Gastroesophageal sphincter (tissue), 4 donors: ENCODE results near the gene LDLRAD4. TPM values are rescaled to one million over a fixed set of nuclear protein-coding genes. Genes with fewer than 3 reads are reported as not detected.

Experiments
- ATAC-seq: fragments of 150-250 bp; one replicate; pipeline ENCODE4 v1.9.1; 2016; ENCODE audit warnings: mild to moderate bottlenecking, moderate library complexity
- H3K27ac ChIP-seq, 4 donors: fragments of 200-600 bp; sonication (generic) in 3 of 4; 1 replicate in 3 of 4; 2 replicates in 1 of 4; pipeline ENCODE4 v1.5.1; 2016 to 2019
- H3K27me3 ChIP-seq: fragments of 200-600 bp; sonication (generic); one replicate; pipeline ENCODE4 v1.5.1; 2019
- H3K36me3 ChIP-seq, 2 donors: fragments of 200-600 bp; sonication (generic); one replicate each; pipeline ENCODE4 v1.5.1; 2019; ENCODE audit warnings: control low read depth in 1 of 2
- H3K4me1 ChIP-seq, 3 donors: fragments of 200-600 bp; sonication (generic); 1 replicate in 2 of 3; 2 replicates in 1 of 3; pipeline ENCODE4 v1.5.1; 2016 to 2019; ENCODE audit warnings: control low read depth in 2 of 3
- H3K4me3 ChIP-seq, 2 donors: fragments of 200-600 bp; sonication (generic); one replicate each; pipeline ENCODE4 v1.5.1; 2019; ENCODE audit warnings: mild to moderate bottlenecking in 1 of 2, moderate library complexity in 1 of 2
- H3K9me3 ChIP-seq, 3 donors: fragments of 200-600 bp; sonication (generic); one replicate each; pipeline ENCODE4 v1.5.1; 2017 to 2019; ENCODE audit warnings: control low read depth in 2 of 3
- EP300 ChIP-seq: sonication (generic); formaldehyde crosslinking; IDR thresholded peaks from one replicate; pipeline ENCODE4 v1.6.1; 2017; ENCODE audit warnings: antibody characterized with exemption, mild to moderate bottlenecking
- POLR2A ChIP-seq, 2 donors: fragments of 450-650 bp; IDR thresholded peaks; one replicate each; pipeline ENCODE4 v1.6.1; 2017; ENCODE audit warnings: antibody characterized with exemption in 2 of 2, mild to moderate bottlenecking in 2 of 2, moderate library complexity in 1 of 2
- POLR2AphosphoS5 ChIP-seq: sonication (generic); formaldehyde crosslinking; IDR thresholded peaks from one replicate; pipeline ENCODE4 v1.6.1; 2017; ENCODE audit warnings: antibody characterized with exemption
- WGBS, 2 donors: methylation state at CpG; one replicate each; pipeline ENCODE4 v1.1.5; 2018; ENCODE audit warnings: low coverage in 1 of 2; 5-methylcytosine and 5-hydroxymethylcytosine counted together
- total RNA-seq, 4 donors: library from RNA; depleted of rRNA; stranded (reverse); fragments of >200 nt; gene quantifications; one replicate each; pipeline ENCODE4 v1.1.0, GENCODE V29; 2016
- TF ChIP-seq, protein P1 (sequence below), 4 experiments: fragments of 200-600 bp in 2 of 4; fragments of 450-650 bp in 2 of 4; sonication (generic) in 1 of 4; IDR thresholded peaks; one replicate each; pipeline ENCODE4 v1.5.1; 2017 to 2019; ENCODE audit warnings: antibody characterized with exemption in 4 of 4, mild to moderate bottlenecking in 2 of 4, moderate library complexity in 2 of 4

Gene LDLRAD4
- total RNA-seq, 4 donors from 2014 or later = 28.1 to 85.9 (median 55.2) TPM

DNA sequence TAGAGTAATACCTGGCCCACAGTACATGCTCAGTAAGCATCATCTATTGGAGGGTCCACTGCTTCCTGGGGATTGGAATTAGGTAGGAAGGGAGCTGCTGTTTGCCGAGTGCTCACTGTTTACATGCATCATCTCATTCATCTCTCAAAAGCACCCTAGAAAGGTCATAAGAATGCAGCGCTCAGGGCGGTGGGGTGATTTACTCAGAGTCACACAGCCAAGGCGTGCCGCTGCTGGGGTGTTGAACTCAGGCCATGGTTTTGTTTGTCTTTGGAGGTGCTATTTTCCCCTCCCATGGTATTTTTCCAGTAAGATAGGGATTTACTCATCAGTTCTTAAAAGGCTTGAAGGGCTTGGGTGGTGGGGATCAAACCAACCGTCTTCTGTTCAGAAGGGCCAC lies 227.5 kb downstream of the LDLRAD4 start:
- Histone ChIP-seq H3K4me1 (peaks cover 0 to 46% (median 12%) of the 10 kb centered on the region in 3 donors), H3K27ac (no peak overlapping the region), H3K9me3 (no peaks in the 10 kb centered on the region), H3K36me3 (no peaks in the 10 kb centered on the region), H3K4me3 (no peak overlapping the region), H3K27me3 (no peaks in the 10 kb centered on the region)
- 94% methylated on average over 2 of the region's 6 CpGs; no CpG with 5 or more reads in 1 of the 2 donors for WGBS, 2 donors
- TF ChIP-seq, protein P1, sequence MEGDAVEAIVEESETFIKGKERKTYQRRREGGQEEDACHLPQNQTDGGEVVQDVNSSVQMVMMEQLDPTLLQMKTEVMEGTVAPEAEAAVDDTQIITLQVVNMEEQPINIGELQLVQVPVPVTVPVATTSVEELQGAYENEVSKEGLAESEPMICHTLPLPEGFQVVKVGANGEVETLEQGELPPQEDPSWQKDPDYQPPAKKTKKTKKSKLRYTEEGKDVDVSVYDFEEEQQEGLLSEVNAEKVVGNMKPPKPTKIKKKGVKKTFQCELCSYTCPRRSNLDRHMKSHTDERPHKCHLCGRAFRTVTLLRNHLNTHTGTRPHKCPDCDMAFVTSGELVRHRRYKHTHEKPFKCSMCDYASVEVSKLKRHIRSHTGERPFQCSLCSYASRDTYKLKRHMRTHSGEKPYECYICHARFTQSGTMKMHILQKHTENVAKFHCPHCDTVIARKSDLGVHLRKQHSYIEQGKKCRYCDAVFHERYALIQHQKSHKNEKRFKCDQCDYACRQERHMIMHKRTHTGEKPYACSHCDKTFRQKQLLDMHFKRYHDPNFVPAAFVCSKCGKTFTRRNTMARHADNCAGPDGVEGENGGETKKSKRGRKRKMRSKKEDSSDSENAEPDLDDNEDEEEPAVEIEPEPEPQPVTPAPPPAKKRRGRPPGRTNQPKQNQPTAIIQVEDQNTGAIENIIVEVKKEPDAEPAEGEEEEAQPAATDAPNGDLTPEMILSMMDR (IDR thresholded peaks at IDR 0.05) = no peak
- TF ChIP-seq EP300 = no peak
- TF ChIP-seq POLR2A (IDR thresholded peaks at IDR 0.05) = no peak
- TF ChIP-seq POLR2AphosphoS5 = no peak
- ATAC-seq = no peak

DNA sequence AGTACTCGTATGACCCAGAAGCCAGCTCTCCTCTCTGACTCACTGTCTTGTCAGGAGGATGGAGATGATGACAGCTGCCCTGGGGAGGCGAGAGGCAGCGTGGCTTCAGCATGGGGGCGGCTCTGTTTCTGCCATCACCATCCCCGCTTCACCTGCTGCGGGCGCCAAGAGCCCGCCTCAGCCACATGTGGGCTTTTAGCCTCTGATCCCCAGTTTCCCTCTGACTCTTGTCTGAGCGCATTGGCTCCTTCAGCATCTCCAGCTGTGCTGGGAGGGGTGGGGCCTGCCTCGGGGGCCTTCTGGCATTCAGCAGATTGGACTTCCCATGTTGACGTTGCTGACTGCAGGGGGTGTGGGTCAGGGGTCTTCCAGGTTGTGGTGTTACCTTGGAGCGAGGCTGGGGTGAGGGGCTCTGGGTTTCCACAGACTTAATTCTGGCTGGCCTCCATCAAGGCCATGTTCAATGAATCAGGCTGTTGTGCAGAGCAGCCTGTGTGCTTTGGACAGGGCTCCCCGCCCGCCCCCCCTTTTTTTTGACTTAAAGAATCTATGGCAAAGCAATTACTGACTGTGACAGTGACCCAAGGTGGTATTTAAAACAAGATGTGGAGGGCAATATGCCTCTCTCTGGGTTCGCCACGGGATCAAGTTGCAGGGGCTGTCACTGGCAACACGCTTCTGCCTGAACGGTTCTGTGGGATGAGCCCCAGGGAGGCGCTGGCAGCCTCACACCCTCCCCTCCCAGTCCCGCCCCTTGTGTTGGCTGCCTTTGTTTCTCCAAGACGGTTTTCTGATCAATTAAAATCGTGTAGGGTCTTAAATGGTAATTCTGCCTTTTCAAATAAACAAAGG lies 228.3 kb downstream of the LDLRAD4 start:
- Histone ChIP-seq H3K27me3 (no peaks in the 10 kb centered on the region), H3K9me3 (no peaks in the 10 kb centered on the region), H3K27ac (peak overlapping the region in 3 of 4 donors; percentile 12 to 56 (median 54)), H3K36me3 (no peaks in the 10 kb centered on the region), H3K4me3 (peak overlapping the region in 1 of 2 donors; percentile 18), H3K4me1 (peaks cover 0 to 54% (median 12%) of the 10 kb centered on the region in 3 donors)
- no peak for ATAC-seq
- TF ChIP-seq POLR2A (IDR thresholded peaks at IDR 0.05) (no peak), POLR2AphosphoS5 (no peak), EP300 (no peak)
- TF ChIP-seq, protein P1 (IDR thresholded peaks at IDR 0.05) = no peak
- 24 to 49% methylated on average over 4 to 6 of the region's 22 CpGs for WGBS, 2 donors

DNA sequence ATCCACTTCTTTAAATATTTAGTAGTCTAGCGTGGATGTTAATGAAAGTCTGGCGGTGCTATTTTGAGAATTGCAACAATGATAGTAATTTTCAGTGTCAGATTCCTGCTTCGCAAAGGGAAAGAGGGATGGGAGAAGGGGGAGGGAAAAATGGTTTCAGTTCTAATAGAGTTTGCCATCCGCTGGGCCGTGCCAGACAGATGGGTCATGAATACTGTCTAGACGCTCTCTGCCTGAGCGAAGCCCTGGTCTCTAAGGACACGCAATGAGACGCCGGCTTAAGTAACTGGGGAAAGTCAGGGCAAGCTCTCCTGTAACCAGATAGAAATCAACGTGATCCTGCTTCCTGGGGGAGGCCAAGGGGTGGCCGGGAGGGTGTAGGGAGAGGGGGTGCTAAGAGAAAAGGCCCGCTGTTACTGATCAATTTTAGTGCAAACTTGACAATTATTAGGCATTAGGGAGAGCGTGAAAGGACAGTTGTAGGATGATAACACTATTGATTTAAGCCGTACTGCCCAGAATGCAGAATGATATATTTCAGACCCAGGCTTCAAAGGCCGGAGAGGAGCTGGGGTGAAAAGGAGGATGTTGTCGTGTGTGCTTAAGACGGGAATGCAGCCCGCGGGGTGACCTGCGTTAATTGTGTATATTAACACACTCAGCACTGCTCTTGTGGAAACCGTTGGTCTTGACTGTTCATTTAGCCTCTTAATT lies 229.2 kb downstream of the LDLRAD4 start:
- WGBS, 2 donors = 41 to 50% methylated on average over 19 to 22 of the region's 22 CpGs
- peak overlapping the region in 1 of 2 donors; percentile 18 for H3K4me3 ChIP-seq
- ATAC-seq = peak; percentile 78
- TF ChIP-seq, protein P1 (IDR thresholded peaks at IDR 0.05) = no peak
- peak; percentile 50 for TF ChIP-seq POLR2AphosphoS5
- peak overlapping the region in 3 of 4 donors; percentile 12 to 56 (median 54) for H3K27ac ChIP-seq
- H3K27me3 ChIP-seq = no peaks in the 10 kb centered on the region
- no peaks in the 10 kb centered on the region for H3K9me3 ChIP-seq
- no peaks in the 10 kb centered on the region for H3K36me3 ChIP-seq
- peaks cover 0 to 58% (median 19%) of the 10 kb centered on the region in 3 donors for H3K4me1 ChIP-seq

DNA sequence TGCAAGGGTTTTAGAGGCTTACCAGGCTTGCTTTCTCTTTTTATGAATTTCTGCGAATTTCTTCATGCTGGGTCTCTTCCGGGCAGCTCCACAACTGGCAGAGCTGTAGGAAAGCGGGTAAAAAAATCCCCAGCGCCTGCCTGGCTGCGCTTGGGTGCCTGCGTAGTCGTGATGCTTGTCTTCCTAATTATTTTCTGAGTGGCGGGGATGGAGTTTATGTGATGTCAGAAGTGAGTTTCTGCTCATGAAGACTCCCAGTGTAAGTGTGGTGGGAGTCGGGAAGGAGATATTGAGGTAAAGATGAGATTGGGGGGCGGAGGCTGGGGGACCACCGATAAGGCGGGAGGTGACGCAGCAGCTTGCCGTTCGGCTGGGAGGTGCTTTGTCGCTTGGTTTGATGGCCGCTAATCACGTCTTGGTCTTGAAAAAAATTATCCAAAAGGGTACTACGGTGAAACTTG lies 229.8 kb downstream of the LDLRAD4 start:
- H3K4me1 ChIP-seq = peaks cover 0 to 63% (median 19%) of the 10 kb centered on the region in 3 donors
- TF ChIP-seq EP300 (no peak), POLR2A (IDR thresholded peaks at IDR 0.05) (no peak), POLR2AphosphoS5 (no peak)
- TF ChIP-seq, protein P1 (IDR thresholded peaks at IDR 0.05) = no peak
- H3K9me3 ChIP-seq = no peaks in the 10 kb centered on the region
- H3K36me3 ChIP-seq = no peaks in the 10 kb centered on the region
- no peak for ATAC-seq
- no peaks in the 10 kb centered on the region for H3K27me3 ChIP-seq
- no peak overlapping the region for H3K4me3 ChIP-seq
- H3K27ac ChIP-seq = peak overlapping the region in 1 of 4 donors; percentile 54
- 85 to 100% methylated on average over 1 to 16 of the region's 19 CpGs for WGBS, 2 donors
